Vein endothelial cell (primary cell): ENCODE results near the gene SEC61G. TPM values are rescaled to one million over a fixed set of nuclear protein-coding genes. Genes with fewer than 3 reads are reported as not detected.

Experiments
- total RNA-seq: library from RNA; depleted of rRNA; stranded (reverse); fragments of >200 nt; gene quantifications from 2 replicates; pipeline ENCODE4 v1.2.3, GENCODE V29; 2012

The SEC61G gene
- 280 and 622 TPM in 2 replicates for total RNA-seq

GRCh38 chr7:54758702-54759592, at the start of gene SEC61G:
Gene SEC61G, minus strand, starts transcription at chr7:54759211. Its CDS starts 1,623 bp downstream, at chr7:54757588.

Other genes with a start within 250 kb of the SEC61G start
- gene VSTM2A, start 216.8 kb downstream of the SEC61G start, total RNA-seq = not detected in 2 replicates